ENCODE results near the gene NEURL1. TPM values are rescaled to one million over a fixed set of nuclear protein-coding genes. Genes with fewer than 3 reads are reported as not detected.

NEURL1 gene
- total RNA-seq, 2 donors from 2014 or later = 0.12 TPM; not detected in 1

- Histone ChIP-seq H3K4me3 (peak overlapping the region in 1 of 2 donors; percentile 10), H3K27me3 (no peaks in the 10 kb centered on the region), H3K27ac (peak overlapping the region; percentile 64 to 70), H3K36me3 (no peaks in the 10 kb centered on the region), H3K9me3 (no peaks in the 10 kb centered on the region), H3K4me1 (peaks cover 0 to 65% of the 10 kb centered on the region in 2 donors)
- DNase-seq (ENCODE audit: low spot score) = peak; percentile 92
- TF ChIP-seq, protein P1, sequence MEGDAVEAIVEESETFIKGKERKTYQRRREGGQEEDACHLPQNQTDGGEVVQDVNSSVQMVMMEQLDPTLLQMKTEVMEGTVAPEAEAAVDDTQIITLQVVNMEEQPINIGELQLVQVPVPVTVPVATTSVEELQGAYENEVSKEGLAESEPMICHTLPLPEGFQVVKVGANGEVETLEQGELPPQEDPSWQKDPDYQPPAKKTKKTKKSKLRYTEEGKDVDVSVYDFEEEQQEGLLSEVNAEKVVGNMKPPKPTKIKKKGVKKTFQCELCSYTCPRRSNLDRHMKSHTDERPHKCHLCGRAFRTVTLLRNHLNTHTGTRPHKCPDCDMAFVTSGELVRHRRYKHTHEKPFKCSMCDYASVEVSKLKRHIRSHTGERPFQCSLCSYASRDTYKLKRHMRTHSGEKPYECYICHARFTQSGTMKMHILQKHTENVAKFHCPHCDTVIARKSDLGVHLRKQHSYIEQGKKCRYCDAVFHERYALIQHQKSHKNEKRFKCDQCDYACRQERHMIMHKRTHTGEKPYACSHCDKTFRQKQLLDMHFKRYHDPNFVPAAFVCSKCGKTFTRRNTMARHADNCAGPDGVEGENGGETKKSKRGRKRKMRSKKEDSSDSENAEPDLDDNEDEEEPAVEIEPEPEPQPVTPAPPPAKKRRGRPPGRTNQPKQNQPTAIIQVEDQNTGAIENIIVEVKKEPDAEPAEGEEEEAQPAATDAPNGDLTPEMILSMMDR (IDR thresholded peaks at IDR 0.05) = no peak
These were observed 144.5 kb downstream of the NEURL1 start for GRCh38 chr10:103637927-103638557.

GRCh38 chr10:103638948-103639347 lies 145.4 kb downstream of the NEURL1 start:
- Histone ChIP-seq H3K4me1 (peaks cover 0 to 65% of the 10 kb centered on the region in 2 donors), H3K27me3 (no peaks in the 10 kb centered on the region)
- no peak for DNase-seq (ENCODE audit: low spot score)

DNA sequence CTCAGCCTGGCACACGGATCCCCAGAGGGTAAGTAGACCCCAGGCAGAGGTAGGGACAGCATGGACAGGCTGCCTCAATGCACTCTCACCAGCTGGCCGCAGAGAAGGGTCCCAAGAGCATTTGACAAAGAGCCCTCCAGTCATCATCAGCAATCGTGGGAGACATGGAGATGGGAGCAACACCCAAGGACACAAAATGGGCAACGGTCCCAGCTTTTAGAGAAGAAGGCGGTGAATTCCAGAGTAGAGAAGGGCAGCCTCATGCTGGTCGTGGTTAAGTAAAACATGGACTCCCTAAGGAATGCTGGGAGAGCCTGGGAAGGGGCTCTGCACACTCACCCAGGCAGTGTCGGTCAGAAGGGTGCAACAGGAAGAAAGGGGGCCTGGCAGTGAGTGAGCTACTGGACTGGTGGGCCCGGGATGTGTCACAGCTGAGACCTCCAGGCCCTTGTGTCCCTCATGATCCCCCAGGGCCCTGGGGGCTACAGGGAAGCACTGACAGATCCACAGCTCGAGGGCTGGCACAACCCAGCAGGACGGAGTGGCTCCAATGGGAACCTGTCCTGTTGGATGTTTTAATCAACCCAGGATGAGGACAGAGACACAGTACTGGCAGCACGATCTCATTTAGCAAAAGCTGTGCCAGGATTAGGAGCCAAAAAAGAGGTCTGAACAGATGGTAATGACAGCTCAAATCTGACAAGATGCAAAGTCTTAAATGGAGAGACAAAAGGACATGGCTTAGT lies 147.1 kb downstream of the NEURL1 start:
- H3K9me3 ChIP-seq = no peaks in the 10 kb centered on the region
- DNase-seq (ENCODE audit: low spot score) = no peak
- no peaks in the 10 kb centered on the region for H3K36me3 ChIP-seq
- H3K4me3 ChIP-seq = no peak overlapping the region
- peaks cover 0 to 68% of the 10 kb centered on the region in 2 donors for H3K4me1 ChIP-seq
- H3K27me3 ChIP-seq = no peaks in the 10 kb centered on the region
- peak overlapping the region; percentile 47 to 65 for H3K27ac ChIP-seq
- TF ChIP-seq, protein P1 (IDR thresholded peaks at IDR 0.05) = no peak

More at GRCh38 chr10:103638948-103639347, 145.4 kb downstream of the NEURL1 start:
- Histone ChIP-seq H3K9me3 (no peaks in the 10 kb centered on the region), H3K27ac (peak overlapping the region; percentile 64 to 70), H3K36me3 (no peaks in the 10 kb centered on the region), H3K4me3 (no peak overlapping the region)
- TF ChIP-seq, protein P1 (IDR thresholded peaks at IDR 0.05) = no peak

GRCh38 chr10:103641326-103641725 lies 147.8 kb downstream of the NEURL1 start:
- no peak overlapping the region for H3K4me3 ChIP-seq
- H3K9me3 ChIP-seq = no peaks in the 10 kb centered on the region
- TF ChIP-seq, protein P1 (IDR thresholded peaks at IDR 0.05) = no peak
- H3K36me3 ChIP-seq = no peaks in the 10 kb centered on the region
- DNase-seq (ENCODE audit: low spot score) = no peak
- no peaks in the 10 kb centered on the region for H3K27me3 ChIP-seq
- peak overlapping the region in 1 of 2 donors; percentile 65 for H3K27ac ChIP-seq
- H3K4me1 ChIP-seq = peaks cover 0 to 69% of the 10 kb centered on the region in 2 donors

Other genes starting within 250 kb of the NEURL1 start
- gene RPEL1, start 247.8 kb upstream of the NEURL1 start, total RNA-seq = not detected
- not detected for gene INA, start 216.6 kb upstream of the NEURL1 start, total RNA-seq
- 10 to 100 TPM in 1 of 2 donors, 1 to 10 TPM in 1; 4.5 to 10.4 TPM for gene PCGF6, start 142.6 kb upstream of the NEURL1 start, total RNA-seq
- gene TAF5, start 125.7 kb upstream of the NEURL1 start, total RNA-seq = 1 to 10 TPM; 2.0 to 2.2 TPM
- gene ATP5MK, start 97.2 kb upstream of the NEURL1 start, total RNA-seq = 1,000 to 10,000 TPM in 1 of 2 donors, 100 to 1,000 TPM in 1; 554 to 1,203 TPM
- 10 to 100 TPM in 1 of 2 donors, 1 to 10 TPM in 1; 7.2 to 11.2 TPM for gene PDCD11, start 97.1 kb upstream of the NEURL1 start, total RNA-seq
- 10 to 100 TPM; 23.8 to 57.7 TPM for gene CALHM2, start 41.3 kb upstream of the NEURL1 start, total RNA-seq
- gene CALHM1, start 34.8 kb upstream of the NEURL1 start, total RNA-seq = not detected
- not detected for gene CALHM3, start 14.5 kb upstream of the NEURL1 start, total RNA-seq

Data from right atrium auricular region (tissue), 2 donors.